Measurements from ENCODE around the gene PNPO.
A peak's percentile ranks its signal among the peaks of the same experiment; 100 is the strongest.

Gene PNPO

GRCh38 chr17:47952171-47953021, 11.0 kb downstream of the PNPO start:
- no peak for DNase-seq

GRCh38 chr17:47953909-47954308, 12.5 kb downstream of the PNPO start:
- no peak for DNase-seq

- no peak for DNase-seq
Measured at GRCh38 chr17:47955497-47956461, 14.4 kb downstream of the PNPO start.

- DNase-seq: no peak
Measured at GRCh38 chr17:47956791-47957590, 15.6 kb downstream of the PNPO start.

GRCh38 chr17:47957591-47958490, 16.5 kb downstream of the PNPO start, which contains the start of gene PRR15L:
Gene PRR15L (minus strand): TSS chr17:47957883. CDS start chr17:47953234, 4,649 bp downstream.
- DNase-seq: peak; percentile 95

- peak; percentile 65 for DNase-seq
Measured at GRCh38 chr17:47959825-47960655, 18.7 kb downstream of the PNPO start.

GRCh38 chr17:47961406-47961805, 20.0 kb downstream of the PNPO start:
- DNase-seq: no peak

- no peak for DNase-seq
Measured at GRCh38 chr17:47962901-47963300, 21.5 kb downstream of the PNPO start.

- DNase-seq: no peak
Measured at GRCh38 chr17:47964856-47965255, 23.5 kb downstream of the PNPO start.

- no peak for DNase-seq
Measured at GRCh38 chr17:47966079-47966519, 24.7 kb downstream of the PNPO start.

GRCh38 chr17:47967607-47968252, 26.4 kb downstream of the PNPO start:
- no peak for DNase-seq

GRCh38 chr17:47968836-47969235, 27.5 kb downstream of the PNPO start:
- no peak for DNase-seq

GRCh38 chr17:47969930-47970724, 28.8 kb downstream of the PNPO start:
- DNase-seq: no peak

- DNase-seq: peak; percentile 100
Measured at GRCh38 chr17:47970725-47971499, 29.5 kb downstream of the PNPO start, which contains the start of gene CDK5RAP3. Gene CDK5RAP3 (plus strand): TSS chr17:47971113. CDS start chr17:47971147, 34 bp downstream.

GRCh38 chr17:47973541-47973940, 32.2 kb downstream of the PNPO start:
- no peak for DNase-seq

- no peak for DNase-seq
Measured at GRCh38 chr17:47975189-47975822, 33.9 kb downstream of the PNPO start.

GRCh38 chr17:47975823-47976205, 34.4 kb downstream of the PNPO start:
- DNase-seq: no peak

GRCh38 chr17:47978324-47978723, 37.0 kb downstream of the PNPO start:
- peak; percentile 32 for DNase-seq
